ENCODE data around the gene ZC3H7B.

- TF ChIP-seq HDAC2 (IDR thresholded peaks at IDR 0.05) (no peak), POLR2AphosphoS2 (conservative IDR thresholded peaks at IDR 0.05; ENCODE audit: low read length) (no peak), EHMT2 (IDR thresholded peaks at IDR 0.05; ENCODE audit: low read depth) (no peak), BHLHE40 (IDR thresholded peaks at IDR 0.05; ENCODE audit: low read depth, low read length) (no peak), SREBF2 (IDR thresholded peaks at IDR 0.05) (no peak), CTCF (IDR thresholded peaks at IDR 0.05) (no peak), PBX3 (IDR thresholded peaks at IDR 0.05) (no peak), HMGXB4 (CRISPR knock-in tag; IDR thresholded peaks at IDR 0.05; ENCODE audit: borderline replicate concordance) (no peak), ZFP36 (IDR thresholded peaks at IDR 0.05; ENCODE audit: borderline replicate concordance, partially characterized antibody) (no peak), POLR2A (IDR thresholded peaks at IDR 0.05; ENCODE audit: low read length) (no peak), EP300 (IDR thresholded peaks at IDR 0.05) (no peak), RFX5 (IDR thresholded peaks at IDR 0.05) (no peak)
These were observed 107.3 kb downstream of the ZC3H7B start for GRCh38 chr22:41408665-41409064.

Measured in A549 (cell line).